ENCODE data around the gene WDR37. TPM values are rescaled to one million over a fixed set of nuclear protein-coding genes. Genes with fewer than 3 reads are reported as not detected.

WDR37 gene
- polyA plus RNA-seq, 2 of the 4 experiments (the other 2 are of a cell fraction) = 5.9 to 7.1 TPM

DNA sequence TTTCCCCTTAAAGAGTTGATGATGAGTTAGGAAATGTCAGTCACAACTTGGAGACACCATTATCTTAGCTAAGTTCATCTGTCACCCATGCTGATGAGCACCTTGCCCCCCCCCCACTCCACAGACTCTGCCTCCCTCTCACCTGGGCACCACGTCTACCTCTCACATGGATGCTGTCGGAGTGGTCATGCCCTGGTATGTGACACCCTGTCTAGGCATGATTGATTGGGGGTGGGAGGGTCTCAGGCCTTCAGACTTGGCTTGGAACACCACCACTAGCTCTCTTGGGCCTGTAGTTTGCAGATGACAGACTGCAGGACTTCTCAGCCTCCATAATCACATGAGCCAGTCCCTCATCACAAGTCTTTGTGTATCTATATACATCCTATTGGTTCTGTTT, 78.0 kb downstream of the WDR37 start (continued):
- no peak for TF ChIP-seq CHD2 (IDR thresholded peaks at IDR 0.05; ENCODE audit: low read length, partially characterized antibody)
- no peak for TF ChIP-seq E2F6 (IDR thresholded peaks at IDR 0.05; ENCODE audit: borderline replicate concordance, low read depth)
- no peak for TF ChIP-seq KDM5A (IDR thresholded peaks at IDR 0.05)

DNA sequence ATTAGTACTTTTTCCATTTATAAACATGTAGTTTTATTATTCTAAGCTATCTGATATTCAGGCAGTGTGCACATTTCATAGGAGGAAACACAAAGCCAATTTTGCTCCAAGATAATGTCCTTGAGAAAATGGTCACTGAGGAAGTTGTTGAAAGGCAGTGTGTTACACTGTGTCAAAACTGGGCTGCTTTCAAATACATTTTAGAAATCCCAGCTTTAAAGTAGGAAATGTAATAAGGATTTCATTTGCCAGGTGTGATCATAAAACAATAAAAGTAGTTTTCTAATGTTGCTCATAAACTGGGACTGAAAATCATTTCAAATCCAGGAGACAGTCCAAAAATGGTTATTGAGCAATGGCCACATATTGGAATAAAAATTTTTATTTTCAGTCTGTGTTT, 80.1 kb downstream of the WDR37 start:
- H3K4me2 ChIP-seq = no peak overlapping the region
- DNase-seq (ENCODE audit: low read depth in 1 of 2, low spot score in 1 of 2) (no peak), ATAC-seq (no peak), FAIRE-seq (no peak)
- H3K9me3 ChIP-seq = peaks cover 11% of the 10 kb centered on the region; the same call in 2 of the 3 replicates
- H3K4me3 ChIP-seq = no peak overlapping the region
- TF ChIP-seq MYC (IDR thresholded peaks at IDR 0.05; ENCODE audit: borderline replicate concordance, low read length) = no peak
- TF ChIP-seq ESRRA (IDR thresholded peaks at IDR 0.05; ENCODE audit: borderline replicate concordance, low read length) = no peak
- no peak for TF ChIP-seq NFE2L2 (conservative IDR thresholded peaks at IDR 0.05; ENCODE audit: low read length)
- no peak for TF ChIP-seq BHLHE40 (IDR thresholded peaks at IDR 0.05; ENCODE audit: low read depth, low read length)
- H3K4me1 ChIP-seq = no peaks in the 10 kb centered on the region
- CTCF ChIA-PET = interaction anchor here (1.4 kb wide), 1 partner anchor 10 kb away, joined by 4 read pairs; no protein-coding TSS in a partner anchor
- POLR2A ChIA-PET = no interaction called here
- H3K27ac ChIP-seq = no peak overlapping the region

GRCh38 chr10:1137499-1138163, 81.4 kb downstream of the WDR37 start:
- TF ChIP-seq CHD4 (IDR thresholded peaks at IDR 0.05; ENCODE audit: borderline replicate concordance) (no peak), NFE2L2 (conservative IDR thresholded peaks at IDR 0.05; ENCODE audit: low read length) (no peak), RCOR1 (IDR thresholded peaks at IDR 0.05; ENCODE audit: low read depth, low read length) (no peak), HMGXB4 (CRISPR knock-in tag; IDR thresholded peaks at IDR 0.05; ENCODE audit: borderline replicate concordance) (no peak), SREBF2 (IDR thresholded peaks at IDR 0.05) (no peak), MAFK (IDR thresholded peaks at IDR 0.05; ENCODE audit: partially characterized antibody) (no peak), CBX2 (IDR thresholded peaks at IDR 0.05; ENCODE audit: borderline replicate concordance, low read depth) (no peak), KDM1A (IDR thresholded peaks at IDR 0.05; ENCODE audit: low read depth) (no peak)
- peaks cover 11% of the 10 kb centered on the region; the same call in 2 of the 3 replicates for H3K9me3 ChIP-seq
- 47% methylated on average over 10 of the region's 10 CpGs for WGBS (ENCODE audit: missing lambda C conversion rate)
- ATAC-seq (no peak), DNase-seq (ENCODE audit: low read depth in 1 of 2, low spot score in 1 of 2) (no peak), FAIRE-seq (no peak)
- H3K4me2 ChIP-seq = no peak overlapping the region
- CTCF ChIA-PET = no interaction called here
- H3K4me1 ChIP-seq = no peaks in the 10 kb centered on the region
- H3K4me3 ChIP-seq = no peak overlapping the region
- no peak overlapping the region for H3K27ac ChIP-seq
- POLR2A ChIA-PET = no interaction called here

- 0% methylated on average over 1 of the region's 1 CpG for WGBS (ENCODE audit: missing lambda C conversion rate)
- ATAC-seq (no peak), DNase-seq (ENCODE audit: low read depth in 1 of 2, low spot score in 1 of 2) (no peak), FAIRE-seq (no peak)
- Histone ChIP-seq H3K4me2 (no peak overlapping the region), H3K27ac (no peak overlapping the region), H3K9me3 (peaks cover 14% of the 10 kb centered on the region; the same call in 2 of the 3 replicates), H3K4me1 (no peaks in the 10 kb centered on the region), H3K4me3 (no peak overlapping the region)
- TF ChIP-seq PBX3 (IDR thresholded peaks at IDR 0.05) (no peak), SREBF2 (IDR thresholded peaks at IDR 0.05) (no peak), RFX5 (IDR thresholded peaks at IDR 0.05) (no peak), ELK1 (IDR thresholded peaks at IDR 0.05; ENCODE audit: low read depth, low read length) (no peak), HOXB5 (CRISPR knock-in tag; IDR thresholded peaks at IDR 0.05) (no peak), NR3C1 (IDR thresholded peaks at IDR 0.05) (no peak), ZNF302 (CRISPR knock-in tag; IDR thresholded peaks at IDR 0.05) (no peak), POLR2A (IDR thresholded peaks at IDR 0.05; ENCODE audit: low read length) (no peak), HOXB13 (CRISPR knock-in tag; IDR thresholded peaks at IDR 0.05; ENCODE audit: low read depth) (no peak), MYC (IDR thresholded peaks at IDR 0.05; ENCODE audit: borderline replicate concordance, low read length) (no peak)
- TF ChIP-seq, protein P1, sequence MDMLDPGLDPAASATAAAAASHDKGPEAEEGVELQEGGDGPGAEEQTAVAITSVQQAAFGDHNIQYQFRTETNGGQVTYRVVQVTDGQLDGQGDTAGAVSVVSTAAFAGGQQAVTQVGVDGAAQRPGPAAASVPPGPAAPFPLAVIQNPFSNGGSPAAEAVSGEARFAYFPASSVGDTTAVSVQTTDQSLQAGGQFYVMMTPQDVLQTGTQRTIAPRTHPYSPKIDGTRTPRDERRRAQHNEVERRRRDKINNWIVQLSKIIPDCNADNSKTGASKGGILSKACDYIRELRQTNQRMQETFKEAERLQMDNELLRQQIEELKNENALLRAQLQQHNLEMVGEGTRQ (IDR thresholded peaks at IDR 0.05) = no peak
- TF ChIP-seq, protein P2, sequence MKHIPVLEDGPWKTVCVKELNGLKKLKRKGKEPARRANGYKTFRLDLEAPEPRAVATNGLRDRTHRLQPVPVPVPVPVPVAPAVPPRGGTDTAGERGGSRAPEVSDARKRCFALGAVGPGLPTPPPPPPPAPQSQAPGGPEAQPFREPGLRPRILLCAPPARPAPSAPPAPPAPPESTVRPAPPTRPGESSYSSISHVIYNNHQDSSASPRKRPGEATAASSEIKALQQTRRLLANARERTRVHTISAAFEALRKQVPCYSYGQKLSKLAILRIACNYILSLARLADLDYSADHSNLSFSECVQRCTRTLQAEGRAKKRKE (CRISPR knock-in tag; IDR thresholded peaks at IDR 0.05; ENCODE audit: low read depth) = no peak
- ChIA-PET CTCF (no interaction called here), POLR2A (no interaction called here)
Measured at GRCh38 chr10:1138529-1138928, 82.3 kb downstream of the WDR37 start.
